GM23338 (cell line): ENCODE data around the gene NR3C1. TPM values are rescaled to one million over a fixed set of nuclear protein-coding genes. Genes with fewer than 3 reads are reported as not detected.
A peak's percentile ranks its signal among the peaks of the same experiment; 100 is the strongest.

Experiments used
- ATAC-seq: fragments of 200-7000 bp; cut with Tn5 transposase; 3 replicates; pipeline ENCODE4 v1.9.1; 2020
- DNase-seq: peaks from one replicate; pipeline ENCODE4 v3.0.0-alpha.2; 2015; ENCODE audit warnings: low spot score
- H2AFZ ChIP-seq: fragments of 200-600 bp; sonication (generic); 2 replicates; pipeline ENCODE4 v1.8.0; 2016; ENCODE audit warnings: antibody characterized with exemption, mild to moderate bottlenecking, moderate library complexity
- H3F3A ChIP-seq: fragments of 200-600 bp; sonication (generic); replicated peaks from 2 replicates; pipeline ENCODE4 v1.8.0; 2017; ENCODE audit warnings: antibody characterized with exemption, mixed run types, low read depth
- H3K27ac ChIP-seq: fragments of 200-600 bp; sonication (generic); 2 replicates; pipeline ENCODE4 v1.6.1; 2016; ENCODE audit warnings: low read depth
- H3K27me3 ChIP-seq: fragments of 200-600 bp; sonication (generic); 2 replicates; pipeline ENCODE4 v1.8.0; 2016; ENCODE audit warnings: mild to moderate bottlenecking, mixed run types, moderate library complexity; ENCODE audit not compliant: insufficient read depth
- H3K36me3 ChIP-seq: fragments of 200-600 bp; sonication (generic); 2 replicates; pipeline ENCODE4 v1.8.0; 2016; ENCODE audit warnings: mild to moderate bottlenecking; ENCODE audit not compliant: insufficient read depth
- H3K4me1 ChIP-seq: fragments of 200-600 bp; sonication (generic); 2 replicates; pipeline ENCODE4 v1.8.0; 2016; ENCODE audit warnings: mild to moderate bottlenecking, moderate library complexity; ENCODE audit not compliant: insufficient read depth
- H3K4me2 ChIP-seq: fragments of 200-600 bp; sonication (generic); 2 replicates; pipeline ENCODE4 v1.7.1; 2017; ENCODE audit warnings: mixed run types
- H3K4me3 ChIP-seq: fragments of 200-600 bp; sonication (generic); 2 replicates; pipeline ENCODE4 v1.6.1; 2016; ENCODE audit warnings: mixed run types
- H3K79me2 ChIP-seq: fragments of 200-600 bp; sonication (generic); replicated peaks from 2 replicates; pipeline ENCODE4 v1.8.0; 2017; ENCODE audit warnings: mild to moderate bottlenecking; ENCODE audit not compliant: insufficient read depth
- H3K9me2 ChIP-seq: fragments of 200-600 bp; sonication (generic); 2 replicates; pipeline ENCODE4 v1.8.0; 2017; ENCODE audit not compliant: insufficient read depth
- H4K20me1 ChIP-seq: fragments of 200-600 bp; sonication (generic); replicated peaks from 2 replicates; pipeline ENCODE4 v1.8.0; 2017; ENCODE audit warnings: mild to moderate bottlenecking; ENCODE audit not compliant: insufficient read depth
- H3K27ac Mint-ChIP-seq: 2 replicates; pipeline ENCODE4 v1.8.0; 2020; ENCODE audit warnings: inconsistent platforms, mild to moderate bottlenecking, moderate library complexity, mixed read lengths
- H3K27me3 Mint-ChIP-seq: 3 replicates; pipeline ENCODE4 v1.8.0; 2022; ENCODE audit warnings: low read depth, mild to moderate bottlenecking, moderate library complexity, mixed read lengths, inconsistent platforms; ENCODE audit not compliant: insufficient read depth, poor library complexity
- H3K36me3 Mint-ChIP-seq: 3 replicates; pipeline ENCODE4 v1.8.0; 2021; ENCODE audit warnings: low read depth, mild to moderate bottlenecking, inconsistent platforms, moderate library complexity, mixed read lengths
- H3K4me1 Mint-ChIP-seq: 3 replicates; pipeline ENCODE4 v1.8.0; 2020; ENCODE audit warnings: mild to moderate bottlenecking, inconsistent platforms, mixed read lengths
- H3K4me3 Mint-ChIP-seq: 3 replicates; pipeline ENCODE4 v1.8.0; 2021; ENCODE audit warnings: moderate library complexity, mild to moderate bottlenecking, inconsistent platforms, mixed read lengths
- H3K9me3 Mint-ChIP-seq: 3 replicates; pipeline ENCODE4 v1.8.0; 2020; ENCODE audit warnings: moderate library complexity, mild to moderate bottlenecking, inconsistent platforms, mixed read lengths
- CTCF ChIP-seq, 2 experiments: fragments of 200-600 bp in 1 of 2; sonication (generic) in 1 of 2; conservative IDR thresholded peaks; 2 replicates each; pipeline versions ENCODE4 v1.5.1 to v1.6.1; 2016 to 2017; ENCODE audit warnings: antibody characterized with exemption in 2 of 2, low read depth in 2 of 2, mild to moderate bottlenecking in 2 of 2, moderate library complexity in 1 of 2
- ETS1 ChIP-seq: IDR thresholded peaks from 2 replicates; pipeline ENCODE4 v1.6.1; 2016; ENCODE audit warnings: antibody characterized with exemption
- EZH2 ChIP-seq: fragments of 200-600 bp; sonication (generic); IDR thresholded peaks from one replicate; pipeline ENCODE4 v1.8.0; 2017; ENCODE audit warnings: antibody characterized with exemption, mild to moderate bottlenecking, low read depth; ENCODE audit not compliant: unreplicated experiment
- EZH2phosphoT487 ChIP-seq: fragments of 200-600 bp; sonication (generic); IDR thresholded peaks from one replicate; pipeline ENCODE4 v1.8.1; 2018; ENCODE audit warnings: antibody characterized with exemption; ENCODE audit not compliant: unreplicated experiment
- JUNB ChIP-seq: IDR thresholded peaks from one replicate; pipeline ENCODE4 v1.6.1; 2016; ENCODE audit warnings: antibody characterized with exemption; ENCODE audit not compliant: unreplicated experiment
- REST ChIP-seq: IDR thresholded peaks from one replicate; pipeline ENCODE4 v1.6.1; 2018; ENCODE audit warnings: antibody characterized with exemption; ENCODE audit not compliant: unreplicated experiment
- STAT1 ChIP-seq: IDR thresholded peaks from one replicate; pipeline ENCODE4 v1.6.1; 2016; ENCODE audit warnings: antibody characterized with exemption; ENCODE audit not compliant: unreplicated experiment
- ZNF114 ChIP-seq: fragments of 250-450 bp; sonication (Bioruptor Pico); IDR thresholded peaks from 2 replicates; pipeline ENCODE4 v1.5.0; 2020; ENCODE audit warnings: mild to moderate bottlenecking, moderate library complexity
- ZNF462 ChIP-seq: fragments of 250-450 bp; sonication (Bioruptor Pico); IDR thresholded peaks from 2 replicates; pipeline ENCODE4 v1.5.0; 2020; ENCODE audit warnings: mild to moderate bottlenecking, moderate library complexity
- polyA plus RNA-seq: library from polyadenylated mRNA; unstranded; fragments of >200 nt; fragmentation: Nextera tagmentation; extraction: Ambion mirVana; gene quantifications from 2 replicates; pipeline ENCODE4 v1.2.1, GENCODE V29; 2016
- total RNA-seq: library from RNA; depleted of rRNA; stranded (reverse); fragments of >200 nt; shearing (Covaris generic); gene quantifications from 2 replicates; pipeline ENCODE4 v1.2.3, GENCODE V29; 2014

NR3C1 gene
- total and polyA plus RNA-seq, 2 experiments from 2014 or later: 1.2 to 4.6 TPM

GRCh38 chr5:143376911-143377813 lies 26.3 kb downstream of the NR3C1 start (continued):
- no peak for TF ChIP-seq ZNF462 (CRISPR knock-in tag)

GRCh38 chr5:143376195-143376779 lies 27.2 kb downstream of the NR3C1 start:
- no peak for DNase-seq
- no peaks in the 10 kb centered on the region for H3K36me3 Mint-ChIP-seq
- H3K9me3 Mint-ChIP-seq: no peaks in the 10 kb centered on the region; the same call in 2 of the 3 replicates
- H3K4me1 Mint-ChIP-seq: peaks cover 23% of the 10 kb centered on the region
- no peak overlapping the region for H3K4me3 Mint-ChIP-seq
- H3K4me2 ChIP-seq: peak overlapping the region; percentile 1; the same call in 1 of the 2 replicates
- H3K27ac ChIP-seq: no peak overlapping the region
- no peaks in the 10 kb centered on the region for H3K27me3 Mint-ChIP-seq
- no peak for ATAC-seq
- H3K4me3 ChIP-seq: no peak overlapping the region
- H3K27me3 ChIP-seq: no peaks in the 10 kb centered on the region
- H3K9me2 ChIP-seq: no peaks in the 10 kb centered on the region
- H3K36me3 ChIP-seq: no peaks in the 10 kb centered on the region
- H2AFZ ChIP-seq: no peak overlapping the region
- no peaks in the 10 kb centered on the region for H3F3A ChIP-seq
- H3K4me1 ChIP-seq: peaks cover 22% of the 10 kb centered on the region
- no peaks in the 10 kb centered on the region for H4K20me1 ChIP-seq
- no peak overlapping the region; the same call in 1 of the 2 replicates for H3K27ac Mint-ChIP-seq
- no peaks in the 10 kb centered on the region for H3K79me2 ChIP-seq
- TF ChIP-seq EZH2phosphoT487 (no peak), JUNB (no peak), STAT1 (no peak), REST (no peak), ZNF114 (no peak), ETS1 (no peak), CTCF (conservative IDR thresholded peaks at IDR 0.05; ENCODE audit: low read depth in 2 of 2) (no peak), EZH2 (no peak)
